Measurements from ENCODE around the gene LPCAT2.

DNA sequence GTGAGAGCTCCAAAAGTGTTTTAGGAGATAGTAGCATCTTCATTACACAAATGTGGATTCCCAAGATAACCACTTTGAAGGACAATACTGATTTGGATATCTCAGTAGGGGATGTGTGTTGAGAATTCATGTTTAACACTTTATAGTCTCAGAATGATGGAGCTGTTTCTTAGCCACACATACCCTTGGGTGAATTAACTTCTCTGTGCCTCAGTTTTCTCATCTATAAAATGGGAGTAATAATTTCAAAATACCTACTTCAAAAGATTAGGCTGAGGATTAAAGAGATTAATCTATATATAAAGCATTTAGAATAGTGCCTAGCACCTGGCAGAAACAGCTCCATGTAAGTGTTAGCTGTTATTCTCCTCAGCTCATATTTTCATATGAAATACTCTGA lies 19.0 kb downstream of the LPCAT2 start:
- TF ChIP-seq, protein P1, sequence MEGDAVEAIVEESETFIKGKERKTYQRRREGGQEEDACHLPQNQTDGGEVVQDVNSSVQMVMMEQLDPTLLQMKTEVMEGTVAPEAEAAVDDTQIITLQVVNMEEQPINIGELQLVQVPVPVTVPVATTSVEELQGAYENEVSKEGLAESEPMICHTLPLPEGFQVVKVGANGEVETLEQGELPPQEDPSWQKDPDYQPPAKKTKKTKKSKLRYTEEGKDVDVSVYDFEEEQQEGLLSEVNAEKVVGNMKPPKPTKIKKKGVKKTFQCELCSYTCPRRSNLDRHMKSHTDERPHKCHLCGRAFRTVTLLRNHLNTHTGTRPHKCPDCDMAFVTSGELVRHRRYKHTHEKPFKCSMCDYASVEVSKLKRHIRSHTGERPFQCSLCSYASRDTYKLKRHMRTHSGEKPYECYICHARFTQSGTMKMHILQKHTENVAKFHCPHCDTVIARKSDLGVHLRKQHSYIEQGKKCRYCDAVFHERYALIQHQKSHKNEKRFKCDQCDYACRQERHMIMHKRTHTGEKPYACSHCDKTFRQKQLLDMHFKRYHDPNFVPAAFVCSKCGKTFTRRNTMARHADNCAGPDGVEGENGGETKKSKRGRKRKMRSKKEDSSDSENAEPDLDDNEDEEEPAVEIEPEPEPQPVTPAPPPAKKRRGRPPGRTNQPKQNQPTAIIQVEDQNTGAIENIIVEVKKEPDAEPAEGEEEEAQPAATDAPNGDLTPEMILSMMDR (IDR thresholded peaks at IDR 0.05) = no peak
- TF ChIP-seq POLR2A (IDR thresholded peaks at IDR 0.05) (no peak), POLR2AphosphoS5 (IDR thresholded peaks at IDR 0.05; ENCODE audit: insufficient read depth in 1 of 2, low read depth in 1 of 2) (no peak)

Measured in vagina (tissue), 2 donors.